GM19238 (cell line): ENCODE measurements around the gene ARMC2.
"Not testable (repeated sequence)": the region's sequence is repeated elsewhere in the genome, so short reads cannot be mapped to it uniquely, and the experiment has no call there.

ENCODE experiments used
- DNase-seq: peaks from one replicate; pipeline ENCODE4 v3.0.0; 2011; ENCODE audit warnings: low spot score; ENCODE audit not compliant: insufficient read length

The ARMC2 gene

DNA sequence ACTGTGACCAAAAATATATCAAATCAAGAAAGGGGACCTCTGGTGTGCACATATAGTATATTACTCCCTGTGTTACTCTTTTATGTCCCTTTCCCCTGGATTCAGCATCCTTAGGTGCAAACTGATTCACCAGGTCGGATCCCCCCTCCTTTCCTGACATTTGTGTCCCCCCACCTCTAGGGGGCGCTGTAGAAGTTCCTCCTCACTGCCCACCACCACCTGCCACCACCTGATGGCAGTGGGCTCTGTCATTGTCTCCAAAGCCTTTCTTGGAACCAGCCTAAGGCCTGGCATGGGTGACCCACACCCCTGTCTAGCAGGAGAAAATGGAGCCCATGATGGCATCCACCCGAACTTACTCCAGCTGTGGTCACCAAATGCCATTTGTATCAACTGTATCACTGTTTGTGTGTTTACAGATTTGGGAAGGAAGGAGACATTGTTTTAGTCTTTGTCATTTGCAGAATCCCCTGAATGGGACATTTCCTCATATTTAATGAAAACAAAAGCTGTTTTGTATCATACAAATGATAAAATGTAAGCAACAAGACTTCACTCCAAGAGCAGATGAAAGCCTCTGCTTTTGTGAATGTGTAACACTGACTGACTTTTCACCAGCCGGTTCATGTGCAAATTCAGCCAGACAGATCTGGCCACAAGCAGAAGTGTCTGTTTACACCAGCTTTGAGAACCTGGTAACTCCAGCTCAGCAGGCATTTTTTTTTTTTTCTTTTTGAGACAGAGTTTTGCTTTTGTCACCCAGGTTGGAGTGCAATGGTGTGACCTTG, 66.2 kb downstream of the ARMC2 start:
- DNase-seq = no peak

DNA sequence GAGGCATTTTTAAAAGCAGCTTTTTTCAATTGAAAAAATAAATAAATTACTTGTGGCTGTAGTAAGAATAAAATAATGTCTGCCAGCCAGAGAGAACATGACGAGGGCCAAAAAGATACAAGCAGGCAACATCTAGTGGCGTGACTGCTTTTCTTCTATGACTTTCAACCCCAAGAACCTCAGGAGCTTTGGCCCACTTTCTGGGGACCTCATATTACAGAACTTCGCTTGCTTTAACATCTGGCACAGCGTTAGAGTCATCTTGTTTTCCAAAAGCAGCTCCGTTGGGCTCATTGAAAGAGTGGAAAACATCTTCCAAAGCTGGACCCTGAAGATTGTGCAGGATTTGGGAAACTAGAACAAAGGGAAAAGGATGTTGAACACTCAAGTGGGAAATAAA, 67.0 kb downstream of the ARMC2 start:
- no peak for DNase-seq

DNA sequence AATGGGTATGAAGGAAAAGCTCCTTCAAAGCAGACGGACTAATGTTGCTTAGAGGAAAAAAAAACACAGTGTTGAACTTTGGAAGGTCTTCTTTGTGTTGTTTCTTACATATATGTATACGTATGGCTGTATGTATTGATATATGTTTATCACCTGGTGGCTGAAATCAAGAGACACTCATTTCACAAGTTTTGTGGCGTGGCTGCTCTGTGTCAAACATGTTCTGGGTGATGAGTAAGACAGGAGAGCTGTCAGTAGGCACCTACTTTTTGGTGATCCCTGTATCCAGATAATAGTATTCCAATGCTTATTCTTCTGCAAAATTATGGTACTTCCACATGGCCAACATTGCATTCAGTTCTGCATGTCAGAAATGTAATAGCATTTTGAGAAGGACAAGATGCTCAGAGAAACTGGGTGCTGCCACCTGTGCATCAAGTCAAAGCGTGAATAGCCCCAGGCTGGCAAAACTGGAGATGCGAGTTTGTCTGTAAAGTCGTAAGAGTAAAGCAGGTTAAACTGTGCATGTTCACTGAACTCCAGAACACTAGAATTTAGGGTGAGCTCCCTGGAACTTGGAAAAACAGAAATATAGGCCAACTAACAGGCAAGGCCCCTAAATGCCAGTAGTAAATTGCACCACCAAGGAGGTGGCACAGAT, 67.9 kb downstream of the ARMC2 start:
- DNase-seq = no peak

DNA sequence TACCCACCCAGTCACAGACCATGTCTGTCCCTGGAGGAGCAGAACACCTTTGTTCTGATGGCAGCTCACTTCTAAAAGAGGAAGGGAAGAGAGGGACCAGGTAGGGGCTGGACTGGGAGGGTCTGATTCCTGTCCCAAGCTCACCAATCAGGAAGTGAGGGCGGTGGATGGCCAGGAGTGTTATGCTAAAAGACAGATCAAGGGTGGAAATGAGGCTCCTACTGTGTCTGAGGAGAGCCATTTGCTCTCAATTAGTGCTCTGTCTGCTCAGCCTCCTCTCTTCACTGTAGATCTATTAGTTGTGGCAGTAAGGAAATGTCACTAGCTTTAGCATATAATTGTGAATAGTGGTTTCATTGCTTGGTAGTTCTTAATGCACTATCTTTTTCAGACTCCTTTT, 72.5 kb downstream of the ARMC2 start:
- DNase-seq = no peak

DNA sequence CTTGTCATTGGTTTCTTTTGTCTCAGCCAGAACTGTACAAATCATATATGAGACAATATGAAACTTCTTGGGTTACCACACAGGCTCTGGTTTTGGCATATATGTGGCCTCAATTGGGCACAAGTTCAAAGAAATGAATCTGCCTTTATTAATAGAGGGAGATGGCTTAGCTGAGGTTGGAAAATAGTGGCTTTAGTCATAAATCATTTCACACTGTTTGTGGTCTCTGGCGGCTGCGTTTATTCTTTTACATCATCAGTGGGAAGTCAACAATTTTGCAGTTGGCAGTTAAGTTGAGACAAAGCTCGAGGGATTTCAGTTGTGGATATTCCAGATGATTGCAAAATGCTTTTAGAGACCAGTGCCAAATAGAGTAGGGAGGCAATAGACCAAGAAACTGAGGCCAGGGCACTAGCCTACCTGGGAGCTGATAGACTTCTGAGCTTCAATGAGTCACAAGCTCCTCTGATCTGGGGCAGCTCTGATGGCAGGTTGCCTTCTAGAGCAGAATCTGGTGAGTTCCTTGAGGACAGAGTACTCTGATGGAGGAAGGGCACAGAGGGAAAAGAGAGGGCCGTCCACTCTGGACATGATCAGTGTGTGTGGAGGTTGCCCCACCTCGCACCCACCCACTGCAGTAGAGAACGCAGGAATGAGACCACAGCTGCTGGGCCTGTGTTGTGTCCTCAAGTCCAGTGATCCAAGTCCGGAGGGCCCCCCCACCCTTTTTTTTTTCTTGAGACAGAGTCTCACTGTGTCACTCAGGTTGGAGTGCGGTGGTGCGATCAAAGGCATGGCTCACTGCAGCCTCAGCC, 73.5 kb downstream of the ARMC2 start:
- DNase-seq = no peak

DNA sequence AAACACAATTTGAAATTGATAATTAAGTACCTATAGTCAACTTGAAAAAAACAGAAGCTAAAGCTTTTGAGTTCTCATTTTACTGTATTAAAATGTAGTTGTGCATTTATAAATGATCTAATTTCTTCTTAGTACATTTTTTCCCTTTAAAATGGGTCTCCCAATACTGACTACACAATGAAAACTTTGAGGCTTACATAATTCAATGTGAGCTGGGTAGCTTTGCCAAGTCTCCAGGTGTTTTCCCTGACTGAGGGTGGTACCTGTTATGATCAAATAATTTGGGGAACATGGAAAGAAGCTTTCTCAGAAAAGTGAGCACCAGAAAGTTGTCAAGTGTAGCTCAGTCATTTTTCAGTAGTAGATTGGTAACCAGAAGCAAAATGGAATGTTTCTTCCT, 74.3 kb downstream of the ARMC2 start:
- DNase-seq = no peak

DNA sequence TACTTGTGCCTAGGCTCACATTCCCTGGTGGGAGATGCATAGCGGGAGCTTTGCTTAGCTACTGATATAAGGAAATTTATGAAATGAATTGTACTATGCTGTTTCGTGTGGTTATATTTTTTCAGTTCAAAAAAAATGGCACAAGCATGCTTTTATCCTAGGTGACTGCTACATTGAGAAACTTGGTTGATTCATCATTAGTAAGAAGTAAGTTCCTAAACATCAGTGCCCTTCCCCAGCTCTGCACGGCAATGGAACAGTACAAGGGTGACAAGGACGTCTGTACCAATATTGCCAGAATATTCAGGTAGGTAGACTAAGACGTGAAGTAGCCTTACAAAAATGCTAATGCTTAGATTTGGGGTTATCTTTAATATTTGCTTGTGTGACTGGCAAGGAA, 79.7 kb downstream of the ARMC2 start:
- no peak for DNase-seq

DNA sequence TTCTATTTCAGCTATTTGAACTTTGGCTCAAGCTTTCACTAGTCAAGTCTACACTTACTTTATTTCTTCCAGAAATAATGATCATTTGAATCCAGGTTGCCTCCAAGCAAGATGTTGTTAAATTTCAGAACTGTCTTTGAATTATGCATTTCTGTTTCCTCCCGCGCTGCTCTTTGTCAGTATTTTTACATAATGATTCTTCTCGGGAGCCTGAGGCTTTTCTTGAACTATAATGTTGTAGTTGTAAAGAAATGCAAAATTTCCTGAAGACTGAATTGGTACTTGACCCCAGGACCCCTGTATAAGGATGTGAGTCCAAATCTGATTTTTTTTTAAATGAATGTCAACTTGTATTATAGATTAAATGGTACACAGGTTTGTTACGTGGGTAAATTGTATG, 80.4 kb downstream of the ARMC2 start:
- no peak for DNase-seq

DNA sequence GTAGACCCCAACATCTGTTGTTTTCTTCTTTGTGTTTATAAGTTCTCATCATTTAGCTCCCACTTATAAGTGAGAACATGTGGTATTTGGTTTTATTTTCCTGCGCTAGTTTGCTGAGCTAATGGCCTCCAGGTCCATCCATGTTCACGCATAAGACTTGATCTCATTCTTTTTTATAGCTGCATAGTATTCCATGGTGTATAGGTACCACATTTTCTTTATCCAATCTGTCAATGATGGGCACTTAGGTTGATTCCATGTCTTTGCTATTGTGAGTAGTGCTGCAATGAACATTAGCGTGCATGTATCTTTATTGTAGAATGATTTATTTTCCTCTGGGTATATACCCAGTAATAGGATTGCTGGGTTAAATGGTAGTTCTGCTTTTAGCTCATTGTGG, 82.9 kb downstream of the ARMC2 start:
- DNase-seq = not testable (repeated sequence)

DNA sequence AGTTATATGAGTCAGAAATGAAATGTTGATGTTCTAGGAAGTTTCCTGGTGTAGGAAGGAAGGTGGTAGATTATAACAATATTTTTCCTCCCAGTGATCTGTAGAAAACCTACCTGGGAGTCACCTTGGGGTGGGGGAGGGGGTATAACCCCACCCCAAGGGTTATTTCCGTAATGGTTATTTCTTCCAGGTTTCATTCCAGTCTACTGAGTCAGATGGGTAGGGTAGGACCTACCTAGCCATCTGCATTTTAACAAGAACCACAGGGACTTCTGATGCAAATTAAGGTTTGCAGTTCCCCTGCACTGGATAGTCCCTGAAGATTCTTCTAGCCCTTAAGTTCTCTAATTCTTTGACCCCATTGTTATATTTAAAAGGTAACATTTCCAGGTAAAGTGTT, 88.9 kb downstream of the ARMC2 start:
- no peak for DNase-seq

DNA sequence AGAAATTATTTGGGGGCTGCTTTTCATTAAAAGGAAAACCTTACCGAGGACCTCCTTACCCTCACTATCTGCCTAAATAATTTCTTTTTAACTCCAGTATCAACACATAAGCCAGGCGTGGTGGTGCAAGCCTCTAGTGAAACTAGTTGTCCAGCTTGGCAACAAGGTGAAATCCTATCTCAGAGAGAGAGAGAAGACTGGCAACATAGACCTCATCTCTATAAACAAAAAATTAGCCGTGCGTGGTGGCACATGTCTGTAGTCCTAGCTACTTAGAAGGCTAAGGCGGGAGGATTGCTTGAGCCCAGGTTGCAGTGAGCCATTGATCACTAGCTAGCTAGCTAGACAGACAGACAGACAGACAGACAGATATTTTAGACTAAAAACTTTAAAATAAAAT, 92.5 kb downstream of the ARMC2 start:
- no peak for DNase-seq

DNA sequence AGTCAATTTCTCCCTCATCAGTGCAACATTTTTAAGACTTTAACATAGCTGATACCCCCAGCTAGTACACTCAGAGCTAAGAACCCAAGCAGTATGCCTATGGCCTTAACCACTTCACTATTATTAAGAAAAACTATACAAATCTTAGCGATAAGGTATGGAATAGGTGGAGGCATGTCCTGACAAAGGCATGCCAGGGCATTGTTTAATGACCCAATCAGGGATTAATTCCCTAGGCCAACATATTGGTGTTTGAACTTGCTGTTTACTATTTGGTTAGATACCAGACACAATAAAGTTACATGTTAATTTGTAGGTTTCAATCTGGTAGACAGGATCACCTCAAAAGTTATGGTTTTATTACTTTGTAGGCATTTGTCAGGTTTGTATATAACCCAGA, 93.1 kb downstream of the ARMC2 start:
- DNase-seq = no peak

DNA sequence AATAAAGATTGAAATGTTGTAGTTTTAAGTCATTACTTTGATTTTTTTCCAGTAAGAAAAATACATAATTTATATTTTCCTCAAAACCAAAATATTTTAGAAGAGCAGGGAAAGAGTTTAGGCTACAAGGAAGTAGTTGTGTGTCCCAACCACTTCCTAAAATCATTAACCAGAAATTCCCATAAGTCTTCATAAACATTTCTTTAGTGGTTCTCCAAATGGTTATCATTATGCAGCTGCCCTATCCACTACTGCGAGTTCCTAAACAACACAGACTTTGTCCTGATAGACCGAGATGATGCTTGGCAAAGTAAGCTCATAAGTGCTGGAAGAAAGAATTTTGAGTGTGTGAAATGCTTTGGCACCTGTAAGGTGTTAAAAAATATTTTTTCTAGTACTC, 93.6 kb downstream of the ARMC2 start:
- no peak for DNase-seq

DNA sequence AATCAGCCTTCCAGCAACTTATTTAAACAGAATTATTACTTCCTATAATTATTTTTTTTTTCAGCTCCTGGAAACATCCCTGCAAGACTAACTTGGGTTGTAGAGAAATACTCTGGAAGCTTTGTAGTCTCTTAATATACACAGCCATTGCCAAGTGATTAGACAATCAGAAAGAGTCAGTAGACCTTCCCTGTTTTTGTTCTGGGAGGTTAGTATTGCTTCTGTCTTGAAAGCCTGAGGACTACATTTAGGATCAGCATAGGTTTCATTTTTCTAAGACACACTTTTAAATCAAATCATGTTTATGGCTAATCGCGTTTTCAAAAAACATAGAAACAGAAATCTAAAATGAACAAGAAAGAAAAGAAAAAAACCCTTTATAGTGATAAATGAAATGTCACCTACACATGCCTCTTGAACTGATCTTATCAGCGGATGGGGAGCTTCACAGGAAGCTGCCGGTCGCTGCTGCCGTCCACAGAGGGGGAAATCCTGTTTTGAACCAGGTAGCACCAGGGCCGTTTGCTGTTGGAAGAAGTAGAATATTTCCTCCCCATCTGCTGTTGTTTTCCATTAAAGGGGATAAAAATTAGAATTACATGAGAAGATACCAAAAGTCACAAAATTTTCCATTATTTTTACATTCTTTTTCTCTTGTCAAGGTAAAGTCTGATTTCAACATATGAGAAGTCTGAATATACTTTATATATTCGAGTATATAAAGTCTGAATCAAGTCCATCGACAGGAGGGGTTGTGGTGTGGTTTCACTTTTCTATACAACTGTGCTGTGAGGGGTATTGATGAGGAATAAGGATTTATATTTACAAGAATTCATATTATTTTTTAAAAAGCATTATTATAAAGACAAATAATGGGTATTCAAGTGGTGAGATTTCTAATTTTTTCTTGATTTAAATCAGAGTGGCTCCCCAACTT, 94.6 kb downstream of the ARMC2 start:
- no peak for DNase-seq

DNA sequence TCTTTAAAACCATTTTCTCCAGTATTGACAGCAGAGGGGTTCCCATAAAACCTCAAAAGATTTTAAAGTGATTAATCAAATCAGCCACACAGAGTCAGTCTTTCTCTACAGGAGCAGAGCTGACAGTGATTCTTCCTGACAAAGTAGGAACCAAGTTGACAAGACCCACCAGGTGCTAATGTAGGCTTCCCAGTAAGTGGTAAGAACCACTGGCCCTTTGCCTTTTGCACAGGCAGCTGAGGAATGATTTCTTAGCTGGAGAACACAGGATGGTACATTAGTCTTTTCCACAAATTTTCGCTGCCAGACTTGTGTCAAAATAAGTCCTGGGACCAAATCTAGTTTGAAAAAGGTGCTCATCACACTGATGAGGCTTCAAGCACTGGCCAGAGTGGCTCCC, 95.8 kb downstream of the ARMC2 start:
- no peak for DNase-seq

DNA sequence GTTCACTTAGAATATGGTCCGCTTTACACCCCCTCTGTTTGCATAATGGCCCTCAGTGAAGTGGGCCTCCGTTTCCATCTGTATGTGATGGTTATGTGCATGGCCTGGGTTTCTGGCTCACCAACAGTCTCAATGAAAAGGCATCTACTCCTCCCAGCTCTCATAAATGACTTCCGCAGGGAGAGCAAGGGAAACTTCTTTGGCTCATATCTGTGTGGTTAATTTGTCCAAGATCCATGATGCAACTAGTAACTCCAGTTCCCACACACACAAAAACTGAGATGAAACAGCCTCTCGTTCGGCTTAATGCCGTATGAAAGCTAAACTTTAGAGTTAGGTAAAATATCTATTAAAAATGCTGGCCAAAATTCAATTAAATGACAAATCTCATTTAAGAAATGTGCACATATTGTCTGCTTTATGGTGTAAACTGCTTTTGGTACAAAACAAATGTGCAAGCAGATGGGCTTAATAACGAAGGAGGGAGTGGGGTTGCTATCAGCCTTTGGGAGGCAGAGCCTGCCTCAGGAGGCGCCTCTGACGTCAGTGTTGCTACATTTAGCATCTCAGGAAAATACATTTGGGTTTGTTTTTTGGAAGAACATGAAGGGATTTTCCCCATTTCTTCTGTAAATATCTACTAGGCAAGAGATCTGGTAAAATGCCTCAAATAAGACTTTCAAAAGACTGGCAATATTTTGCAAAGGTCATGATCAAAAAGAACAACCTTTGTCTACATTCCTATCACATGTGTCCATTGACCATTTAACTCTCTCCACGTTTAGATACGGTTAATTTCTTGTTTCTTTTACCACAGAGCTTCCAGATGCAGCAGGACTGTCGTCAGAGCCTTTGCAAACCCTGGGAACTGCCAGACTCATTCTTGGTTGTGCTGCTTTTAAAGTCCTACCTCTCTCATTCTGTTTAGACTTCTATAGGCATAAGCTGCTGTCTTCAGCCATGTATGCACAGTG, 96.8 kb downstream of the ARMC2 start:
- DNase-seq = no peak

DNA sequence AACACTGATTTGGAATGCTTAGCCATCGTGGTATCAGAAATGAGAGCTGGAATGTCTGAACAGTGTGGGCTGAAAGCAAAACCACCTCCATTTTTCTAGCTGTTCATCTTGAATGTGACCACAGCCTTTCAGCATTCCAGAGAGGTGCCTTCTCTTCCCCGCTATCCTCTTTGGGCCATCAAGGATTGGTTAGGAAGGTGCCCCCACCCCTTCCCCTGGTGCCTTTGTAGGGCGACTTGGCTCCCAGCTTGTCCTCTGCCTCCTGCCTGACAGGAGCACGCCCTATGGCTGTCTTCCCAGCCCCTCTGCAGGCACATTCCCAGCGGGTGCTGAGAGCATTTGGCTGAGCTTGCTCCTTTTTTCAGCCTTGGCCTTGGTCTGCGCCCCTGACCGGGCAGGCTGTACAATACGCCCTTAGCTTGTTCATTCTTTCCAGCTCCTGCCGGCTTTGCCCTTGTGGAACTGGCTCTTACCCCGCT, 97.5 kb downstream of the ARMC2 start:
- no peak for DNase-seq

DNA sequence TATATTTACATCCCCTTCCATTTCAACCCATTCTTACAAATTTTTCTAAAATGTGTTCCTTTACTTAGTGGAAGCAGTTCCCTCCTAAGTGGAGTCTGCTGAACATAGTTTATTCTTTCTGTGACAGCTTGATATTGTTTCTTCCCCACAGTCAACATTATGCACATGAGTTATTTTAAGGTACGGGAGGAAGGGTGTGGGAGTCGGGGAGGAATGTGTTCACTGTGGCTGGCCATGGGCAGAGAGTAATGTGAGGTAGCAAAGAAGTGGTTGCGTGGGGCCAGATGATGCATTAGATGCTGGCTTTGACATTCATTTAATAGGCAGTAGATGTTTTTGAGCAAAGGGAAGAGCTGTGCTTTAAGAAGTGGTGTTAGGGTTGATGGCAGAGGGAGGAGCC, 98.5 kb downstream of the ARMC2 start:
- DNase-seq = no peak

DNA sequence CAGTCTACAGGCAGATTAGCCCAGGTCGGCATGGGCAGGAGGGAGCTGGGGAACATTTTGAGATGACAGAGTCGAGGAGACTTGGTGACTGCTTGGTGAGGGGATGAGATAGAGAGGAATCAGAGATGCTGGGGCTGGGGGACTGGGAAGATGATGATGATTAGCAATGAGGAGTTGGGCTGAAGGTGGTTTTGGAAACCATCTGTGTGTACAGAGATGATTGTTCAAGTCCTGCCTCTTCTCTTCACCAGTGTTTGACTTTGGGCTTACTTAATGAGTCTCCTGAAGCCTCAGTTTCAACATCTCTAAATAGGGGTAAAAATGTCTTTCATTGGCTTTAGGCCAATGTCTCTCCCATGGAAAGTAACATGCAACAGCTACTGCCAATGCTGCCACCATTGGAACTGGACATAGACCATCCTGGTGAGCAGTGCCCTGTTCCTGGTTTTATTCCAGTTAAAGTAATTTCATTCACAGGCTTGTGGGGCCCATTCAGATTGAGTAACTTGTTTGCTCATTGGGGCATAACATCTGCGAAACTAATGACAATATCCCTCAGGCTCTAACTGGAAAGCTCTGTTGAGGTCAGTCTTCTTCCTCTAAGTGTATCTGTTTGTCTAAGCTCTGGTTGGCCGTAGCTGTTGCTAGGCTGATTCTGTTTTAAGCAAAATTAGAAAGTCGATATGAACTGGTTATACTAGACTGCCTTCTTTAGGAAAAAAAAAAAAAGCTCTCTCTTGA, 99.1 kb downstream of the ARMC2 start:
- no peak for DNase-seq
